HepG2 (cell line): Measurements from ENCODE around the gene GRIP2. TPM values are rescaled to one million over a fixed set of nuclear protein-coding genes. Genes with fewer than 3 reads are reported as not detected.

Experiments used
- GPN1 ChIP-seq: sonication (generic); formaldehyde crosslinking; IDR thresholded peaks from 2 replicates; pipeline ENCODE4 v1.5.1; 2020; ENCODE audit warnings: missing genetic modification reagents, borderline replicate concordance
- IRF9 ChIP-seq: sonication (generic); formaldehyde crosslinking; IDR thresholded peaks from 2 replicates; pipeline ENCODE4 v1.8.0; 2022; ENCODE audit warnings: missing genetic modification reagents, mild to moderate bottlenecking, borderline replicate concordance
- PLSCR1 ChIP-seq: sonication (generic); formaldehyde crosslinking; IDR thresholded peaks from 2 replicates; pipeline ENCODE4 v1.5.0; 2020; ENCODE audit warnings: missing genetic modification reagents, mild to moderate bottlenecking, borderline replicate concordance
- POLR2AphosphoS5 ChIP-seq: IDR thresholded peaks from 2 replicates; pipeline ENCODE4 v1.6.1; 2012; ENCODE audit warnings: low read depth, low read length
- SP1 ChIP-seq, 2 experiments: fragments of 450-650 bp in 1 of 2; sonication (generic) in 1 of 2; formaldehyde crosslinking in 1 of 2; IDR thresholded peaks; 2 replicates each; pipeline versions ENCODE4 v1.4.0 to v1.6.1; 2016 to 2020; ENCODE audit warnings: missing genetic modification reagents in 1 of 2
- STAT6 ChIP-seq: sonication (generic); formaldehyde crosslinking; IDR thresholded peaks from 2 replicates; pipeline ENCODE4 v1.4.0; 2020; ENCODE audit warnings: missing genetic modification reagents, mild to moderate bottlenecking, borderline replicate concordance
- ZKSCAN8 ChIP-seq: IDR thresholded peaks from 2 replicates; pipeline ENCODE4 v1.6.1; 2016; ENCODE audit warnings: borderline replicate concordance, missing genetic modification reagents, missing compliant biosample characterization
- polyA plus RNA-seq, 8 experiments: library from polyadenylated mRNA; depleted of rRNA in 3 of 8; stranded (reverse) in 7 of 8; unstranded in 1 of 8; fragments of >200 nt; fragmentation: Illumina TruSeq in 4 of 8; extraction: Trizol in 4 of 8; gene quantifications; 2 replicates each; pipeline versions ENCODE4 v1.2.1 to v1.2.3, GENCODE V29; 2011 to 2016; ENCODE audit warnings: low read depth in 4 of 8, missing spikeins in 1 of 8, mixed read lengths in 1 of 8; ENCODE audit not compliant: insufficient read depth in 1 of 8
- total RNA-seq, 5 experiments: library from RNA; depleted of rRNA; stranded (reverse); fragments of >200 nt; fragmentation: Illumina TruSeq; extraction: Trizol; gene quantifications; 2 replicates each; pipeline ENCODE4 v1.2.3, GENCODE V29; 2016; ENCODE audit warnings: low read depth in 1 of 5
- TF ChIP-seq, protein P1 (sequence below): sonication (generic); formaldehyde crosslinking; IDR thresholded peaks from 2 replicates; pipeline ENCODE4 v1.4.0; 2020; ENCODE audit warnings: mild to moderate bottlenecking, missing genetic modification reagents

The GRIP2 gene
- total and polyA plus RNA-seq, 2 of the 13 experiments (the other 11 are each of a cell fraction or from before 2014, with no cell fraction given) = 0.11 to 0.24 TPM

GRCh38 chr3:14524920-14525660, 15.1 kb downstream of the GRIP2 start (continued):
- TF ChIP-seq STAT6 = no peak
- no peak for TF ChIP-seq POLR2AphosphoS5
- TF ChIP-seq SP1 (IDR thresholded peaks at IDR 0.05) = no peak
- no peak for TF ChIP-seq SP1 (CRISPR knock-in tag; IDR thresholded peaks at IDR 0.05)
- TF ChIP-seq ZKSCAN8 (CRISPR knock-in tag) = no peak
- no peak for TF ChIP-seq PLSCR1
- no peak for TF ChIP-seq IRF9 (CRISPR knock-in tag)
- no peak for TF ChIP-seq GPN1
- TF ChIP-seq, protein P1, sequence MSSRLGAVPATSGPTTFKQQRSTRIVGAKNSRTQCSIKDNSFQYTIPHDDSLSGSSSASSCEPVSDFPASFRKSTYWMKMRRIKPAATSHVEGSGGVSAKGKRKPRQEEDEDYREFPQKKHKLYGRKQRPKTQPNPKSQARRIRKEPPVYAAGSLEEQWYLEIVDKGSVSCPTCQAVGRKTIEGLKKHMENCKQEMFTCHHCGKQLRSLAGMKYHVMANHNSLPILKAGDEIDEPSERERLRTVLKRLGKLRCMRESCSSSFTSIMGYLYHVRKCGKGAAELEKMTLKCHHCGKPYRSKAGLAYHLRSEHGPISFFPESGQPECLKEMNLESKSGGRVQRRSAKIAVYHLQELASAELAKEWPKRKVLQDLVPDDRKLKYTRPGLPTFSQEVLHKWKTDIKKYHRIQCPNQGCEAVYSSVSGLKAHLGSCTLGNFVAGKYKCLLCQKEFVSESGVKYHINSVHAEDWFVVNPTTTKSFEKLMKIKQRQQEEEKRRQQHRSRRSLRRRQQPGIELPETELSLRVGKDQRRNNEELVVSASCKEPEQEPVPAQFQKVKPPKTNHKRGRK (CRISPR knock-in tag) = no peak
